HG03025 (cell line): ENCODE measurements around the gene PTPN20.
A peak's percentile ranks its signal among the peaks of the same experiment; 100 is the strongest.
"Not testable (repeated sequence)": the region's sequence is repeated elsewhere in the genome, so short reads cannot be mapped to it uniquely, and the experiment has no call there.

Experiments
- ATAC-seq: cut with Tn5 transposase; IDR thresholded peaks from one replicate; pipeline ENCODE4 v1.9.1; 2021; ENCODE audit warnings: mild to moderate bottlenecking, moderate library complexity; ENCODE audit not compliant: unreplicated experiment, low FRiP score

Gene PTPN20

GRCh38 chr10:46948687-46949518 lies 37.7 kb downstream of the PTPN20 start:
- not testable (repeated sequence) for ATAC-seq

- not testable (repeated sequence) for ATAC-seq
Observed at GRCh38 chr10:46952540-46952939, 41.3 kb downstream of the PTPN20 start.

GRCh38 chr10:46960742-46961141 lies 49.5 kb downstream of the PTPN20 start:
- not testable (repeated sequence) for ATAC-seq

- not testable (repeated sequence) for ATAC-seq
Observed at GRCh38 chr10:46963356-46963755, 52.1 kb downstream of the PTPN20 start.

GRCh38 chr10:46967013-46967412 lies 55.8 kb downstream of the PTPN20 start:
- not testable (repeated sequence) for ATAC-seq

GRCh38 chr10:46980223-46980622 lies 69.0 kb downstream of the PTPN20 start:
- ATAC-seq = not testable (repeated sequence)

GRCh38 chr10:46987233-46987924 lies 76.2 kb downstream of the PTPN20 start:
- peak; percentile 68 for ATAC-seq

- ATAC-seq = no peak
Observed at GRCh38 chr10:46992803-46993561, 81.8 kb downstream of the PTPN20 start.

GRCh38 chr10:46995234-46995633 lies 84.0 kb downstream of the PTPN20 start:
- ATAC-seq = no peak

- no peak for ATAC-seq
Observed at GRCh38 chr10:46998192-46998591, 87.0 kb downstream of the PTPN20 start.

GRCh38 chr10:46998595-46998994 lies 87.4 kb downstream of the PTPN20 start:
- ATAC-seq = no peak

GRCh38 chr10:46999217-46999616 lies 88.0 kb downstream of the PTPN20 start:
- no peak for ATAC-seq

- ATAC-seq = no peak
Observed at GRCh38 chr10:47008769-47009168, 97.5 kb downstream of the PTPN20 start.

- no peak for ATAC-seq
Observed at GRCh38 chr10:47009215-47009838, 98.1 kb downstream of the PTPN20 start.

GRCh38 chr10:47010036-47010435 lies 98.8 kb downstream of the PTPN20 start:
- no peak for ATAC-seq

- ATAC-seq = no peak
Observed at GRCh38 chr10:47012214-47012613, 101.0 kb downstream of the PTPN20 start.

- ATAC-seq = no peak
Observed at GRCh38 chr10:47013507-47014154, 102.4 kb downstream of the PTPN20 start.

GRCh38 chr10:47015404-47015803 lies 104.2 kb downstream of the PTPN20 start:
- no peak for ATAC-seq

GRCh38 chr10:47016564-47016963 lies 105.3 kb downstream of the PTPN20 start:
- no peak for ATAC-seq
